Fibroblast of mammary gland (primary cell): ENCODE results near the gene GNLY.
A peak's percentile ranks its signal among the peaks of the same experiment; 100 is the strongest.

Experiments used
- DNase-seq: peaks from one replicate; pipeline ENCODE4 v3.0.0-alpha.2; 2010; ENCODE audit warnings: low read depth
- H3K4me3 ChIP-seq: 2 replicates; pipeline ENCODE4 v1.5.1; 2011; ENCODE audit warnings: low read depth, mild to moderate bottlenecking, low read length, moderate library complexity; ENCODE audit not compliant: control insufficient read depth
- CTCF ChIP-seq: conservative IDR thresholded peaks from 2 replicates; pipeline ENCODE4 v1.5.1; 2011; ENCODE audit warnings: low read depth, low read length, inconsistent platforms; ENCODE audit not compliant: control insufficient read depth, insufficient read depth

GNLY gene

GRCh38 chr2:85735691-85736090 lies 41.5 kb downstream of the GNLY start:
- no peak for TF ChIP-seq CTCF
- no peak overlapping the region for H3K4me3 ChIP-seq
- no peak for DNase-seq

- TF ChIP-seq CTCF = no peak
- H3K4me3 ChIP-seq = no peak overlapping the region
- DNase-seq = no peak
Observed at GRCh38 chr2:85736456-85737355, 42.5 kb downstream of the GNLY start.

DNA sequence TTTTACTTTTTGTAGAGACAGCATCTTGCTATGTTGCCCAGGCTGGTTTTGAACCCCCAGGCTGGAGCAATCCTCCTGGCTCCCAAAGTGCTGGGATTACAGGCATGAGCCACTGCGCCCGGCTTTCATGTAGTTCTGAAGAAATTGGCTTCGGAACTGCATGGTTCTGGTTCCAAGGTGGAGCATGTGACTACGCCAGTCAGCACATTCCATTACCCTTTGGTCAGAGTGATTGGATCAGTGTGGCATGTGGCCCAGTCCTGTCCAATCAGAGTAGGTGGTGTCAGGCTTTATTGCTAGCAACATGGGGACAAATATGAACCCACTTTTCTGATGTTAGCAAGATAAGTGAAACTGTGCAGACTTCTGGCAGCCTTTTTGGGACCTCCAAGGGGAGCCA lies 43.3 kb downstream of the GNLY start:
- TF ChIP-seq CTCF = no peak
- H3K4me3 ChIP-seq = no peak overlapping the region
- DNase-seq = peak; percentile 96

DNA sequence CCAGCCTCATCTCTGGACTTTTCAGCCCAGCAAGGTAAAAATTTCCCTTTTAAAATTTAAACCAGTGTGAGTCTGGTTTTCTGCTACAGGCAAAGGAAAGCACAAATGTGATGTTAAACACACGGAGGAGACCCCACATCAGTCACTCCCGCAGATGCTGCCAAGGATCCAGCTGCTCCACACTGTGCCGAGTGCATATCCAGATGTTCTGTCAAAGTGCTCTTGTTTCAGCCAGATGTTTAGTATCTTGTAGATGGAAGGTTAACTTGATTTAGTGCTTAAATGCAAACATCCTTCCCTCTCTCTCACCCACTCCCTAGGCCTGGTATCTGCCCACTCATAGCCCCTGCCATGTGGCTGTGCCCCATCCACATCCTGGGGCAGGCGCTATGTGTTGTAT lies 43.8 kb downstream of the GNLY start:
- H3K4me3 ChIP-seq = no peak overlapping the region
- TF ChIP-seq CTCF = no peak
- peak; percentile 49 for DNase-seq

DNA sequence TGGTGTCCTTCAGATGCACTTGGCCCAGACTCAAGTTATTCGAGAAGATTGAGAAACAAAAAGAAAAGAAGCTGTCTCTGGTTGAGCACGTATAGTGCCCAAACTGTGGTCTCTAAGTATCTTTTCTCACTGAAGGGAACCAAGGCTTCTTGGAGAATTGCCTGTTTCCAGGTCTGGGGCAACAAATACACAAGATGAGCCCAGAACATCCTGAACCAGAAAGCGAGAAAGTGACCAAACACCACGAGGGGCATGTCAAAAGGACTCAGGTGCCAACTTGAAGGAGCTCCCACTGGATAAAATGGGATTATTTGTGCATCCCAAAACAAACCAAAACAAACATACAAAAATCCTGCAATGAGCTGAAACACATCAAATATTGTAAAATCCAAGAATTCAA lies 46.0 kb downstream of the GNLY start:
- no peak for TF ChIP-seq CTCF
- DNase-seq = no peak
- H3K4me3 ChIP-seq = no peak overlapping the region

- no peak for TF ChIP-seq CTCF
- H3K4me3 ChIP-seq = no peak overlapping the region
- no peak for DNase-seq
Observed at GRCh38 chr2:85741211-85741832, 47.2 kb downstream of the GNLY start.
